Panc1 (cell line): ENCODE measurements around the gene SMARCAD1.

Source experiments
- POLR2AphosphoS5 ChIP-seq: IDR thresholded peaks from 2 replicates; pipeline ENCODE4 v1.6.1; 2012; ENCODE audit warnings: mild to moderate bottlenecking, low read depth, low read length, moderate library complexity
- TF ChIP-seq, protein P1 (sequence below): fragments of 450-650 bp; IDR thresholded peaks from 2 replicates; pipeline ENCODE4 v1.5.1; 2017; ENCODE audit warnings: mild to moderate bottlenecking

GRCh38 chr4:94267037-94267436 lies 59.4 kb downstream of the SMARCAD1 start:
- TF ChIP-seq, protein P1, sequence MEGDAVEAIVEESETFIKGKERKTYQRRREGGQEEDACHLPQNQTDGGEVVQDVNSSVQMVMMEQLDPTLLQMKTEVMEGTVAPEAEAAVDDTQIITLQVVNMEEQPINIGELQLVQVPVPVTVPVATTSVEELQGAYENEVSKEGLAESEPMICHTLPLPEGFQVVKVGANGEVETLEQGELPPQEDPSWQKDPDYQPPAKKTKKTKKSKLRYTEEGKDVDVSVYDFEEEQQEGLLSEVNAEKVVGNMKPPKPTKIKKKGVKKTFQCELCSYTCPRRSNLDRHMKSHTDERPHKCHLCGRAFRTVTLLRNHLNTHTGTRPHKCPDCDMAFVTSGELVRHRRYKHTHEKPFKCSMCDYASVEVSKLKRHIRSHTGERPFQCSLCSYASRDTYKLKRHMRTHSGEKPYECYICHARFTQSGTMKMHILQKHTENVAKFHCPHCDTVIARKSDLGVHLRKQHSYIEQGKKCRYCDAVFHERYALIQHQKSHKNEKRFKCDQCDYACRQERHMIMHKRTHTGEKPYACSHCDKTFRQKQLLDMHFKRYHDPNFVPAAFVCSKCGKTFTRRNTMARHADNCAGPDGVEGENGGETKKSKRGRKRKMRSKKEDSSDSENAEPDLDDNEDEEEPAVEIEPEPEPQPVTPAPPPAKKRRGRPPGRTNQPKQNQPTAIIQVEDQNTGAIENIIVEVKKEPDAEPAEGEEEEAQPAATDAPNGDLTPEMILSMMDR: no peak
- no peak for TF ChIP-seq POLR2AphosphoS5
